Adrenal gland (tissue), 5 donors: ENCODE data around the gene TJP2.

Experiments used
- POLR2A ChIP-seq, 2 donors: fragments of 450-650 bp; IDR thresholded peaks; one replicate each; pipeline ENCODE4 v1.6.1; 2017; ENCODE audit warnings: antibody characterized with exemption in 2 of 2, mild to moderate bottlenecking in 2 of 2, moderate library complexity in 1 of 2
- TF ChIP-seq, protein P1 (sequence below), 6 experiments: fragments of 450-650 bp in 4 of 6; fragments of 200-600 bp in 2 of 6; sonication (generic) in 1 of 6; IDR thresholded peaks; 1 replicate in 5 of 6; 2 replicates in 1 of 6; pipeline versions ENCODE4 v1.5.1 to v1.8.0; 2016 to 2021; ENCODE audit warnings: antibody characterized with exemption in 6 of 6, mild to moderate bottlenecking in 2 of 6, moderate library complexity in 1 of 6
- donor health status: DM: no; HTN: no; CAD: no.

GRCh38 chr9:69153707-69154521 is 20.2 kb upstream of the TJP2 start:
- TF ChIP-seq POLR2A (IDR thresholded peaks at IDR 0.05) = no peak
- TF ChIP-seq, protein P1, sequence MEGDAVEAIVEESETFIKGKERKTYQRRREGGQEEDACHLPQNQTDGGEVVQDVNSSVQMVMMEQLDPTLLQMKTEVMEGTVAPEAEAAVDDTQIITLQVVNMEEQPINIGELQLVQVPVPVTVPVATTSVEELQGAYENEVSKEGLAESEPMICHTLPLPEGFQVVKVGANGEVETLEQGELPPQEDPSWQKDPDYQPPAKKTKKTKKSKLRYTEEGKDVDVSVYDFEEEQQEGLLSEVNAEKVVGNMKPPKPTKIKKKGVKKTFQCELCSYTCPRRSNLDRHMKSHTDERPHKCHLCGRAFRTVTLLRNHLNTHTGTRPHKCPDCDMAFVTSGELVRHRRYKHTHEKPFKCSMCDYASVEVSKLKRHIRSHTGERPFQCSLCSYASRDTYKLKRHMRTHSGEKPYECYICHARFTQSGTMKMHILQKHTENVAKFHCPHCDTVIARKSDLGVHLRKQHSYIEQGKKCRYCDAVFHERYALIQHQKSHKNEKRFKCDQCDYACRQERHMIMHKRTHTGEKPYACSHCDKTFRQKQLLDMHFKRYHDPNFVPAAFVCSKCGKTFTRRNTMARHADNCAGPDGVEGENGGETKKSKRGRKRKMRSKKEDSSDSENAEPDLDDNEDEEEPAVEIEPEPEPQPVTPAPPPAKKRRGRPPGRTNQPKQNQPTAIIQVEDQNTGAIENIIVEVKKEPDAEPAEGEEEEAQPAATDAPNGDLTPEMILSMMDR (IDR thresholded peaks at IDR 0.05) = no peak
